NCI-H1930 (cell line): ENCODE measurements around the gene FYB2.
"Not testable (repeated sequence)": the region's sequence is repeated elsewhere in the genome, so short reads cannot be mapped to it uniquely, and the experiment has no call there.

ENCODE experiments used
- DNase-seq, 2 experiments: peaks; one replicate each; lab custom pipeline; 2025; lab: John Stamatoyannopoulos, UW

Gene FYB2

GRCh38 chr1:56790036-56790435 lies 29.2 kb downstream of the FYB2 start:
- DNase-seq, result no peak

GRCh38 chr1:56788588-56788987 lies 30.6 kb downstream of the FYB2 start:
- DNase-seq, result no peak

- DNase-seq, result no peak
Observed at GRCh38 chr1:56788102-56788501, 31.1 kb downstream of the FYB2 start.

GRCh38 chr1:56787330-56787729 lies 31.9 kb downstream of the FYB2 start:
- no peak for DNase-seq

- no peak for DNase-seq
Observed at GRCh38 chr1:56782773-56783172, 36.4 kb downstream of the FYB2 start.

GRCh38 chr1:56780826-56781225 lies 38.4 kb downstream of the FYB2 start:
- no peak for DNase-seq

- no peak for DNase-seq
Observed at GRCh38 chr1:56780128-56780750, 39.0 kb downstream of the FYB2 start.

- DNase-seq, result no peak
Observed at GRCh38 chr1:56777972-56778371, 41.2 kb downstream of the FYB2 start.

- DNase-seq, result not testable (repeated sequence)
Observed at GRCh38 chr1:56774732-56775131, 44.5 kb downstream of the FYB2 start.

GRCh38 chr1:56774067-56774609 lies 45.1 kb downstream of the FYB2 start:
- DNase-seq, result no peak

GRCh38 chr1:56773341-56774066 lies 45.7 kb downstream of the FYB2 start:
- no peak for DNase-seq

- no peak for DNase-seq
Observed at GRCh38 chr1:56771717-56772116, 47.5 kb downstream of the FYB2 start.

- no peak for DNase-seq
Observed at GRCh38 chr1:56758794-56759193, 60.4 kb downstream of the FYB2 start.

GRCh38 chr1:56758135-56758534 lies 61.1 kb downstream of the FYB2 start:
- peak in 1 of 2 experiments; percentile 21 for DNase-seq

GRCh38 chr1:56755911-56756310 lies 63.3 kb downstream of the FYB2 start:
- DNase-seq, result no peak

- no peak for DNase-seq
Observed at GRCh38 chr1:56754708-56755479, 64.3 kb downstream of the FYB2 start.

GRCh38 chr1:56745231-56745630 lies 74.0 kb downstream of the FYB2 start:
- no peak for DNase-seq

- DNase-seq, result no peak
Observed at GRCh38 chr1:56728964-56729363, 90.2 kb downstream of the FYB2 start.

- no peak for DNase-seq
Observed at GRCh38 chr1:56726706-56727105, 92.5 kb downstream of the FYB2 start.

- DNase-seq, result no peak
Observed at GRCh38 chr1:56719171-56719570, 100.0 kb downstream of the FYB2 start.

- no peak for DNase-seq
Observed at GRCh38 chr1:56715156-56715555, 104.0 kb downstream of the FYB2 start.

GRCh38 chr1:56713112-56713511 lies 106.1 kb downstream of the FYB2 start:
- DNase-seq, result no peak

- no peak for DNase-seq
Observed at GRCh38 chr1:56712150-56712549, 107.1 kb downstream of the FYB2 start.
